Cardiac muscle cell (in vitro differentiated cells and primary cell): ENCODE data around the gene AIMP1. TPM values are rescaled to one million over a fixed set of nuclear protein-coding genes. Genes with fewer than 3 reads are reported as not detected.

Experiments used
- DNase-seq, 2 donors: peaks; one replicate each; pipeline versions ENCODE4 v3.0.0 to v3.0.0-alpha.2; 2010 to 2017; ENCODE audit warnings: low read depth in 1 of 2, low spot score in 1 of 2
- H3K27ac ChIP-seq: fragments of 200-600 bp; sonication (generic); 2 replicates; pipeline ENCODE4 v1.5.1; 2016
- H3K27me3 ChIP-seq: fragments of 200-600 bp; sonication (generic); 2 replicates; pipeline ENCODE4 v1.6.0; 2016; ENCODE audit warnings: control low read depth
- H3K36me3 ChIP-seq: fragments of 200-600 bp; sonication (generic); 2 replicates; pipeline ENCODE4 v1.5.1; 2016; ENCODE audit warnings: control low read depth
- H3K4me1 ChIP-seq: fragments of 200-600 bp; sonication (generic); 2 replicates; pipeline ENCODE4 v1.8.1; 2017; ENCODE audit warnings: low read depth, mild to moderate bottlenecking, mixed run types
- H3K4me3 ChIP-seq: fragments of 200-600 bp; sonication (generic); 2 replicates; pipeline ENCODE4 v1.5.1; 2016; ENCODE audit warnings: mild to moderate bottlenecking
- H3K9me3 ChIP-seq: fragments of 200-600 bp; sonication (generic); 2 replicates; pipeline ENCODE4 v1.5.1; 2017; ENCODE audit warnings: low read depth, mild to moderate bottlenecking, control low read depth
- CTCF ChIP-seq: IDR thresholded peaks from 2 replicates; pipeline ENCODE4 v1.5.1; 2012; ENCODE audit warnings: low read depth, mild to moderate bottlenecking, low read length
- polyA plus RNA-seq: library from polyadenylated mRNA; unstranded; fragments of >200 nt; fragmentation: Nextera tagmentation; extraction: Ambion mirVana; gene quantifications from 2 replicates; pipeline ENCODE4 v1.2.1, GENCODE V29; 2016
- total RNA-seq: library from RNA; depleted of rRNA; stranded (reverse); fragments of >200 nt; gene quantifications from 2 replicates; pipeline ENCODE4 v1.2.3, GENCODE V29; 2016

The AIMP1 gene
- total and polyA plus RNA-seq, 2 experiments from 2014 or later: 19.7 to 49.1 TPM

- H3K27me3 ChIP-seq: no peaks in the 10 kb centered on the region
- no peak for DNase-seq
- no peak overlapping the region for H3K27ac ChIP-seq
- peaks cover 9% of the 10 kb centered on the region for H3K4me1 ChIP-seq
- H3K4me3 ChIP-seq: no peak overlapping the region
- TF ChIP-seq CTCF: no peak
- no peaks in the 10 kb centered on the region for H3K36me3 ChIP-seq
- no peaks in the 10 kb centered on the region for H3K9me3 ChIP-seq
Observed at GRCh38 chr4:106362086-106362825, 45.9 kb downstream of the AIMP1 start.

GRCh38 chr4:106364282-106364681 is 47.9 kb downstream of the AIMP1 start:
- Histone ChIP-seq H3K4me3 (no peak overlapping the region), H3K27ac (no peak overlapping the region), H3K4me1 (peaks cover 11% of the 10 kb centered on the region), H3K27me3 (no peaks in the 10 kb centered on the region), H3K9me3 (no peaks in the 10 kb centered on the region), H3K36me3 (no peaks in the 10 kb centered on the region)
- TF ChIP-seq CTCF: no peak
- peak in 1 of 2 donors; percentile 7 for DNase-seq

GRCh38 chr4:106365613-106366012 is 49.3 kb downstream of the AIMP1 start:
- Histone ChIP-seq H3K27ac (no peak overlapping the region), H3K4me3 (no peak overlapping the region)
- peak; percentile 44 to 86 for DNase-seq

GRCh38 chr4:106366026-106366425 is 49.7 kb downstream of the AIMP1 start:
- Histone ChIP-seq H3K9me3 (no peaks in the 10 kb centered on the region), H3K36me3 (no peaks in the 10 kb centered on the region), H3K4me1 (peaks cover 14% of the 10 kb centered on the region), H3K27ac (no peak overlapping the region), H3K27me3 (no peaks in the 10 kb centered on the region), H3K4me3 (no peak overlapping the region)
- DNase-seq: peak in 1 of 2 donors; percentile 53
- TF ChIP-seq CTCF: no peak

More at GRCh38 chr4:106365613-106366012, 49.3 kb downstream of the AIMP1 start:
- peaks cover 12% of the 10 kb centered on the region for H3K4me1 ChIP-seq
- no peaks in the 10 kb centered on the region for H3K9me3 ChIP-seq
- H3K27me3 ChIP-seq: no peaks in the 10 kb centered on the region
- no peak for TF ChIP-seq CTCF
- no peaks in the 10 kb centered on the region for H3K36me3 ChIP-seq

- H3K4me3 ChIP-seq: no peak overlapping the region
- no peaks in the 10 kb centered on the region for H3K9me3 ChIP-seq
- H3K4me1 ChIP-seq: peaks cover 17% of the 10 kb centered on the region
- no peaks in the 10 kb centered on the region for H3K27me3 ChIP-seq
- H3K27ac ChIP-seq: no peak overlapping the region
- DNase-seq: no peak
- H3K36me3 ChIP-seq: no peaks in the 10 kb centered on the region
- no peak for TF ChIP-seq CTCF
Observed at GRCh38 chr4:106367072-106367471, 50.7 kb downstream of the AIMP1 start.
